Measurements from ENCODE around the gene TDRD3. TPM values are rescaled to one million over a fixed set of nuclear protein-coding genes. Genes with fewer than 3 reads are reported as not detected.

Gene TDRD3
- total and polyA plus RNA-seq, 2 experiments from 2014 or later, result 13.1 to 13.3 TPM

GRCh38 chr13:60392131-60392530, 4.9 kb upstream of the TDRD3 start:
- no peak for DNase-seq (ENCODE audit: low spot score)
- H3K36me3 ChIP-seq (ENCODE audit: insufficient read depth), result no peaks in the 10 kb centered on the region
- H3K4me3 Mint-ChIP-seq, result no peak overlapping the region
- H2AFZ ChIP-seq, result peak overlapping the region; percentile 30; the same call in 1 of the 2 replicates
- H3K9me3 Mint-ChIP-seq, result no peaks in the 10 kb centered on the region
- no peak overlapping the region for H3K27ac Mint-ChIP-seq
- H3K9me2 ChIP-seq (ENCODE audit: insufficient read depth), result no peaks in the 10 kb centered on the region
- peaks cover 11% of the 10 kb centered on the region for H3K4me1 Mint-ChIP-seq
- H3K36me3 Mint-ChIP-seq (ENCODE audit: low read depth), result no peaks in the 10 kb centered on the region
- TF ChIP-seq STAT1 (IDR thresholded peaks at IDR 0.05; ENCODE audit: unreplicated experiment) (no peak), ZNF114 (CRISPR knock-in tag; IDR thresholded peaks at IDR 0.05) (no peak), JUNB (IDR thresholded peaks at IDR 0.05; ENCODE audit: unreplicated experiment) (no peak), ETS1 (IDR thresholded peaks at IDR 0.05) (no peak), CREB1 (CRISPR knock-in tag; IDR thresholded peaks at IDR 0.05; ENCODE audit: low read depth) (no peak), ZNF462 (CRISPR knock-in tag; IDR thresholded peaks at IDR 0.05) (no peak), NANOG (IDR thresholded peaks at IDR 0.05; ENCODE audit: borderline replicate concordance) (no peak), POLR2AphosphoS5 (IDR thresholded peaks at IDR 0.05; ENCODE audit: low read depth) (no peak), REST (IDR thresholded peaks at IDR 0.05; ENCODE audit: unreplicated experiment) (no peak), EZH2phosphoT487 (IDR thresholded peaks at IDR 0.05; ENCODE audit: unreplicated experiment) (no peak), CTCF (conservative IDR thresholded peaks at IDR 0.05; ENCODE audit: low read depth in 2 of 2) (no peak), ZNF331 (CRISPR knock-in tag; IDR thresholded peaks at IDR 0.05; ENCODE audit: low read depth) (no peak), EZH2 (IDR thresholded peaks at IDR 0.05; ENCODE audit: low read depth, unreplicated experiment) (no peak)
- no peak overlapping the region for H3K4me2 ChIP-seq
- H3F3A ChIP-seq (replicated peaks; ENCODE audit: low read depth), result no peaks in the 10 kb centered on the region
- peaks cover 5% of the 10 kb centered on the region for H3K27me3 Mint-ChIP-seq (ENCODE audit: insufficient read depth, low read depth, poor library complexity)
- no peak for ATAC-seq
- H3K27ac ChIP-seq (ENCODE audit: low read depth), result no peak overlapping the region
- H3K79me2 ChIP-seq (replicated peaks; ENCODE audit: insufficient read depth), result no peaks in the 10 kb centered on the region
- H4K20me1 ChIP-seq (replicated peaks; ENCODE audit: insufficient read depth), result no peaks in the 10 kb centered on the region
- peaks cover 5% of the 10 kb centered on the region; the same call in 1 of the 2 replicates for H3K4me1 ChIP-seq (ENCODE audit: insufficient read depth)
- no peaks in the 10 kb centered on the region for H3K27me3 ChIP-seq (ENCODE audit: insufficient read depth)
- H3K4me3 ChIP-seq, result no peak overlapping the region

Measured in GM23338 (cell line).